ENCODE measurements around the gene WDFY4.
A peak's percentile ranks its signal among the peaks of the same experiment; 100 is the strongest.

WDFY4 gene

GRCh38 chr10:48758411-48758810 lies 73.7 kb downstream of the WDFY4 start:
- no peak overlapping the region for H3K9ac ChIP-seq
- no peaks in the 10 kb centered on the region for H3K27me3 ChIP-seq (ENCODE audit: control insufficient read depth, insufficient read depth, low read length)
- no peaks in the 10 kb centered on the region for H3K36me3 ChIP-seq (ENCODE audit: control insufficient read depth, insufficient read depth, low read length)
- H3K27ac ChIP-seq, result no peak overlapping the region
- H3K9me3 ChIP-seq (ENCODE audit: control insufficient read depth, low read length), result no peaks in the 10 kb centered on the region
- no peak overlapping the region for H3K4me2 ChIP-seq (ENCODE audit: low read length)
- no peaks in the 10 kb centered on the region for H3K4me1 ChIP-seq
- no peaks in the 10 kb centered on the region for H3K79me2 ChIP-seq
- TF ChIP-seq CTCF (IDR thresholded peaks at IDR 0.05), result no peak
- H2AFZ ChIP-seq, result no peak overlapping the region
- no peak overlapping the region for H3K4me3 ChIP-seq (ENCODE audit: low read depth, low read length)

- H3K79me2 ChIP-seq, result no peaks in the 10 kb centered on the region
Observed at GRCh38 chr10:48759113-48759901, 74.6 kb downstream of the WDFY4 start.

GRCh38 chr10:48760983-48761382 lies 76.3 kb downstream of the WDFY4 start:
- no peak overlapping the region for H3K4me3 ChIP-seq (ENCODE audit: low read depth, low read length)
- no peaks in the 10 kb centered on the region for H3K27me3 ChIP-seq (ENCODE audit: control insufficient read depth, insufficient read depth, low read length)
- no peaks in the 10 kb centered on the region for H3K9me3 ChIP-seq (ENCODE audit: control insufficient read depth, low read length)
- H2AFZ ChIP-seq, result peak overlapping the region; percentile 8
- H3K27ac ChIP-seq, result no peak overlapping the region
- H3K9ac ChIP-seq, result no peak overlapping the region
- TF ChIP-seq CTCF (IDR thresholded peaks at IDR 0.05), result no peak
- H3K36me3 ChIP-seq (ENCODE audit: control insufficient read depth, insufficient read depth, low read length), result no peaks in the 10 kb centered on the region
- H3K4me1 ChIP-seq, result no peaks in the 10 kb centered on the region
- H3K79me2 ChIP-seq, result no peaks in the 10 kb centered on the region
- H3K4me2 ChIP-seq (ENCODE audit: low read length), result no peak overlapping the region

More at GRCh38 chr10:48759113-48759901, 74.6 kb downstream of the WDFY4 start:
- Histone ChIP-seq H3K27me3 (ENCODE audit: control insufficient read depth, insufficient read depth, low read length) (no peaks in the 10 kb centered on the region), H3K4me1 (no peaks in the 10 kb centered on the region), H3K4me3 (ENCODE audit: low read depth, low read length) (no peak overlapping the region), H3K4me2 (ENCODE audit: low read length) (no peak overlapping the region), H3K9me3 (ENCODE audit: control insufficient read depth, low read length) (no peaks in the 10 kb centered on the region), H2AFZ (no peak overlapping the region), H3K27ac (no peak overlapping the region), H3K36me3 (ENCODE audit: control insufficient read depth, insufficient read depth, low read length) (no peaks in the 10 kb centered on the region), H3K9ac (no peak overlapping the region)
- TF ChIP-seq CTCF (IDR thresholded peaks at IDR 0.05), result no peak

- no peaks in the 10 kb centered on the region for H3K4me1 ChIP-seq
- H3K27me3 ChIP-seq (ENCODE audit: control insufficient read depth, insufficient read depth, low read length), result no peaks in the 10 kb centered on the region
- no peak overlapping the region for H2AFZ ChIP-seq
- H3K36me3 ChIP-seq (ENCODE audit: control insufficient read depth, insufficient read depth, low read length), result no peaks in the 10 kb centered on the region
- H3K9ac ChIP-seq, result no peak overlapping the region
- no peak overlapping the region for H3K4me2 ChIP-seq (ENCODE audit: low read length)
- TF ChIP-seq CTCF (IDR thresholded peaks at IDR 0.05), result no peak
- H3K4me3 ChIP-seq (ENCODE audit: low read depth, low read length), result no peak overlapping the region
- no peaks in the 10 kb centered on the region for H3K9me3 ChIP-seq (ENCODE audit: control insufficient read depth, low read length)
- H3K79me2 ChIP-seq, result no peaks in the 10 kb centered on the region
- H3K27ac ChIP-seq, result no peak overlapping the region
Observed at GRCh38 chr10:48762064-48763042, 77.7 kb downstream of the WDFY4 start.
